ES-I3 (cell line): Measurements from ENCODE around the gene CCL18.
"Not testable (repeated sequence)": the region's sequence is repeated elsewhere in the genome, so short reads cannot be mapped to it uniquely, and the experiment has no call there.

Experiments used
- H3K36me3 ChIP-seq: 2 replicates; pipeline ENCODE4 v1.6.1; 2013; ENCODE audit warnings: mild to moderate bottlenecking, low read length, control low read depth, moderate library complexity; ENCODE audit not compliant: insufficient read depth
- H3K4me1 ChIP-seq: 2 replicates; pipeline ENCODE4 v1.6.1; 2013; ENCODE audit warnings: mild to moderate bottlenecking, control low read depth, low read length; ENCODE audit not compliant: insufficient read depth
- H3K9ac ChIP-seq: 2 replicates; pipeline ENCODE4 v1.6.1; 2013; ENCODE audit warnings: low read depth, mild to moderate bottlenecking, low read length, moderate library complexity
- H3K9me3 ChIP-seq: 2 replicates; pipeline ENCODE4 v1.6.1; 2013; ENCODE audit warnings: mild to moderate bottlenecking, low read length, moderate library complexity; ENCODE audit not compliant: control insufficient read depth, insufficient read depth

Gene CCL18

GRCh38 chr17:36104246-36104645 lies 40.2 kb downstream of the CCL18 start:
- H3K4me1 ChIP-seq, H3K9me3 ChIP-seq, H3K9ac ChIP-seq, H3K36me3 ChIP-seq: not testable (repeated sequence)

GRCh38 chr17:36104701-36105181 lies 40.7 kb downstream of the CCL18 start:
- Histone ChIP-seq H3K4me1 (no peaks in the 10 kb centered on the region), H3K9ac (no peak overlapping the region), H3K9me3 (no peaks in the 10 kb centered on the region), H3K36me3 (no peaks in the 10 kb centered on the region)

GRCh38 chr17:36105781-36106492 lies 41.9 kb downstream of the CCL18 start:
- Histone ChIP-seq H3K9ac (no peak overlapping the region), H3K4me1 (no peaks in the 10 kb centered on the region), H3K9me3 (no peaks in the 10 kb centered on the region), H3K36me3 (no peaks in the 10 kb centered on the region)

- Histone ChIP-seq H3K9me3 (no peaks in the 10 kb centered on the region), H3K9ac (no peak overlapping the region), H3K4me1 (no peaks in the 10 kb centered on the region), H3K36me3 (no peaks in the 10 kb centered on the region)
Measured at GRCh38 chr17:36106493-36106835, 42.4 kb downstream of the CCL18 start.

GRCh38 chr17:36107660-36108059 lies 43.6 kb downstream of the CCL18 start:
- no peaks in the 10 kb centered on the region for H3K4me1 ChIP-seq
- no peaks in the 10 kb centered on the region for H3K36me3 ChIP-seq
- no peak overlapping the region for H3K9ac ChIP-seq
- no peaks in the 10 kb centered on the region; the same call in 1 of the 2 replicates for H3K9me3 ChIP-seq

- H3K9me3 ChIP-seq, H3K36me3 ChIP-seq, H3K9ac ChIP-seq, H3K4me1 ChIP-seq: not testable (repeated sequence)
Measured at GRCh38 chr17:36108265-36108664, 44.2 kb downstream of the CCL18 start.

- no peaks in the 10 kb centered on the region for H3K36me3 ChIP-seq
- H3K9ac ChIP-seq = no peak overlapping the region
- H3K9me3 ChIP-seq = no peaks in the 10 kb centered on the region; the same call in 1 of the 2 replicates
- no peaks in the 10 kb centered on the region for H3K4me1 ChIP-seq
Measured at GRCh38 chr17:36111068-36111490, 47.0 kb downstream of the CCL18 start.

GRCh38 chr17:36112572-36112971 lies 48.5 kb downstream of the CCL18 start:
- H3K9ac ChIP-seq = no peak overlapping the region
- no peaks in the 10 kb centered on the region for H3K4me1 ChIP-seq
- no peaks in the 10 kb centered on the region; the same call in 1 of the 2 replicates for H3K9me3 ChIP-seq
- no peaks in the 10 kb centered on the region for H3K36me3 ChIP-seq

GRCh38 chr17:36113131-36113530 lies 49.1 kb downstream of the CCL18 start:
- H3K9me3 ChIP-seq, H3K4me1 ChIP-seq, H3K36me3 ChIP-seq, H3K9ac ChIP-seq: not testable (repeated sequence)

GRCh38 chr17:36114971-36115648 lies 51.0 kb downstream of the CCL18 start:
- not testable (repeated sequence) for H3K9me3 ChIP-seq, H3K4me1 ChIP-seq, H3K36me3 ChIP-seq, H3K9ac ChIP-seq

GRCh38 chr17:36115649-36115977 lies 51.5 kb downstream of the CCL18 start:
- not testable (repeated sequence) for H3K4me1 ChIP-seq, H3K36me3 ChIP-seq, H3K9me3 ChIP-seq, H3K9ac ChIP-seq

- Histone ChIP-seq H3K9ac (no peak overlapping the region), H3K4me1 (peaks cover 1% of the 10 kb centered on the region; the same call in 1 of the 2 replicates), H3K9me3 (no peaks in the 10 kb centered on the region), H3K36me3 (no peaks in the 10 kb centered on the region)
Measured at GRCh38 chr17:36117505-36118382, 53.7 kb downstream of the CCL18 start.

GRCh38 chr17:36118477-36119353 lies 54.6 kb downstream of the CCL18 start:
- no peaks in the 10 kb centered on the region for H3K9me3 ChIP-seq
- H3K36me3 ChIP-seq = no peaks in the 10 kb centered on the region
- no peak overlapping the region for H3K9ac ChIP-seq
- peaks cover 8% of the 10 kb centered on the region; the same call in 1 of the 2 replicates for H3K4me1 ChIP-seq

- Histone ChIP-seq H3K9ac (no peak overlapping the region), H3K9me3 (no peaks in the 10 kb centered on the region), H3K36me3 (no peaks in the 10 kb centered on the region), H3K4me1 (peaks cover 15% of the 10 kb centered on the region; the same call in 1 of the 2 replicates)
Measured at GRCh38 chr17:36120221-36120620, 56.1 kb downstream of the CCL18 start.
